HEK293 (cell line): ENCODE results near the gene SPECC1L.

Experiments
- CTCF ChIA-PET: fragments of 350-600 bp; formaldehyde crosslinking; extraction: SDS; loops from one replicate; lab custom pipeline; 2021; ENCODE audit warnings: antibody characterized with exemption; lab: Yijun Ruan, JAX
- POLR2A ChIA-PET: fragments of 300-600 bp; formaldehyde crosslinking; extraction: SDS; loops from one replicate; lab custom pipeline; 2020; ENCODE audit warnings: antibody characterized with exemption, inconsistent platforms; lab: Yijun Ruan, JAX
- H3K27ac ChIP-seq: fragments of 200-500 bp; sonication (Bioruptor generic); 2 replicates; pipeline ENCODE4 v1.5.1; 2014; ENCODE audit warnings: low read depth, low read length, control low read depth, inconsistent platforms; ENCODE audit errors: extremely low read depth
- H3K36me3 ChIP-seq, 2 experiments: fragments of 200-500 bp in 1 of 2; sonication (Bioruptor generic) in 1 of 2; 1 replicate in 1 of 2; 2 replicates in 1 of 2; pipeline ENCODE4 v1.5.1; 2014 to 2017; ENCODE audit warnings: inconsistent platforms in 2 of 2, low read length in 2 of 2; ENCODE audit not compliant: control insufficient read depth in 2 of 2, insufficient read depth in 1 of 2
- H3K4me1 ChIP-seq: fragments of 200-500 bp; sonication (Bioruptor generic); 2 replicates; pipeline ENCODE4 v1.5.1; 2014; ENCODE audit warnings: mild to moderate bottlenecking, low read length, inconsistent platforms; ENCODE audit not compliant: control insufficient read depth, insufficient read depth
- H3K4me3 ChIP-seq: 2 replicates; pipeline ENCODE4 v1.5.1; 2011; ENCODE audit warnings: low read depth, mild to moderate bottlenecking, control low read depth, low read length, moderate library complexity
- H3K9me3 ChIP-seq: fragments of 200-500 bp; sonication (Bioruptor generic); 2 replicates; pipeline ENCODE4 v1.5.1; 2014; ENCODE audit warnings: low read depth, low read length, inconsistent platforms; ENCODE audit not compliant: control insufficient read depth, insufficient read depth
- PRDM1 ChIP-seq: fragments of 450-650 bp; formaldehyde crosslinking; IDR thresholded peaks from 2 replicates; pipeline ENCODE4; 2016; ENCODE audit warnings: missing biosample characterization, missing genetic modification characterization
- SALL2 ChIP-seq: fragments of 450-650 bp; formaldehyde crosslinking; IDR thresholded peaks from 2 replicates; pipeline ENCODE4 v1.5.0; 2017; ENCODE audit warnings: missing biosample characterization, mild to moderate bottlenecking, missing genetic modification characterization, borderline replicate concordance
- ZBTB17 ChIP-seq: fragments of 450-650 bp; formaldehyde crosslinking; IDR thresholded peaks from 2 replicates; pipeline ENCODE4 v1.5.1; 2016; ENCODE audit warnings: missing biosample characterization, missing genetic modification characterization
- ZBTB48 ChIP-seq: fragments of 450-650 bp; formaldehyde crosslinking; IDR thresholded peaks from 2 replicates; pipeline ENCODE4 v1.5.1; 2016; ENCODE audit warnings: missing biosample characterization, missing genetic modification characterization
- ZNF184 ChIP-seq: fragments of 450-650 bp; IDR thresholded peaks from 2 replicates; pipeline ENCODE4 v1.5.1; 2018; ENCODE audit warnings: missing biosample characterization, mild to moderate bottlenecking, missing genetic modification characterization
- ZNF19 ChIP-seq: fragments of 450-650 bp; formaldehyde crosslinking; IDR thresholded peaks from 2 replicates; pipeline ENCODE4; 2016; ENCODE audit warnings: missing biosample characterization, missing genetic modification characterization, low read depth
- ZNF324 ChIP-seq: fragments of 450-650 bp; formaldehyde crosslinking; IDR thresholded peaks from 2 replicates; pipeline ENCODE4 v1.5.1; 2016; ENCODE audit warnings: missing biosample characterization, missing genetic modification characterization
- ZNF341 ChIP-seq: fragments of 450-650 bp; formaldehyde crosslinking; IDR thresholded peaks from 2 replicates; pipeline ENCODE4; 2016; ENCODE audit warnings: low read depth, missing biosample characterization, missing genetic modification characterization
- ZNF350 ChIP-seq: fragments of 450-650 bp; formaldehyde crosslinking; IDR thresholded peaks from 2 replicates; pipeline ENCODE4 v1.5.0; 2017; ENCODE audit warnings: missing biosample characterization, mild to moderate bottlenecking, missing genetic modification characterization
- ZNF473 ChIP-seq: fragments of 450-650 bp; formaldehyde crosslinking; IDR thresholded peaks from 2 replicates; pipeline ENCODE4 v1.5.1; 2017; ENCODE audit warnings: missing biosample characterization, missing genetic modification characterization
- ZNF501 ChIP-seq: fragments of 450-650 bp; formaldehyde crosslinking; IDR thresholded peaks from 2 replicates; pipeline ENCODE4 v1.5.1; 2016; ENCODE audit warnings: missing biosample characterization, missing genetic modification characterization
- ZNF544 ChIP-seq: fragments of 450-650 bp; formaldehyde crosslinking; IDR thresholded peaks from 2 replicates; pipeline ENCODE4 v1.5.0; 2017; ENCODE audit warnings: missing biosample characterization, missing genetic modification characterization
- ZNF747 ChIP-seq: fragments of 450-650 bp; formaldehyde crosslinking; IDR thresholded peaks from 2 replicates; pipeline ENCODE4 v1.5.1; 2016; ENCODE audit warnings: missing biosample characterization, missing genetic modification characterization
- ZNF785 ChIP-seq: fragments of 450-650 bp; formaldehyde crosslinking; IDR thresholded peaks from 2 replicates; pipeline ENCODE4 v1.5.1; 2016; ENCODE audit warnings: missing biosample characterization, missing genetic modification characterization
- TF ChIP-seq, protein P1 (sequence below): fragments of 450-650 bp; formaldehyde crosslinking; IDR thresholded peaks from 2 replicates; pipeline ENCODE4 v1.5.1; 2016; ENCODE audit warnings: missing biosample characterization, missing genetic modification characterization
- TF ChIP-seq, protein P2 (sequence below): fragments of 450-650 bp; formaldehyde crosslinking; IDR thresholded peaks from 2 replicates; pipeline ENCODE4 v1.5.1; 2016; ENCODE audit warnings: missing biosample characterization, missing genetic modification characterization
- TF ChIP-seq, protein P3 (sequence below): fragments of 450-650 bp; formaldehyde crosslinking; IDR thresholded peaks from 2 replicates; pipeline ENCODE4 v1.5.1; 2016; ENCODE audit warnings: missing biosample characterization, missing genetic modification characterization, low read depth
- TF ChIP-seq, protein P4 (sequence below): fragments of 450-650 bp; IDR thresholded peaks from 2 replicates; pipeline ENCODE4 v1.5.1; 2018; ENCODE audit warnings: missing biosample characterization, mild to moderate bottlenecking, missing genetic modification characterization

The SPECC1L gene

DNA sequence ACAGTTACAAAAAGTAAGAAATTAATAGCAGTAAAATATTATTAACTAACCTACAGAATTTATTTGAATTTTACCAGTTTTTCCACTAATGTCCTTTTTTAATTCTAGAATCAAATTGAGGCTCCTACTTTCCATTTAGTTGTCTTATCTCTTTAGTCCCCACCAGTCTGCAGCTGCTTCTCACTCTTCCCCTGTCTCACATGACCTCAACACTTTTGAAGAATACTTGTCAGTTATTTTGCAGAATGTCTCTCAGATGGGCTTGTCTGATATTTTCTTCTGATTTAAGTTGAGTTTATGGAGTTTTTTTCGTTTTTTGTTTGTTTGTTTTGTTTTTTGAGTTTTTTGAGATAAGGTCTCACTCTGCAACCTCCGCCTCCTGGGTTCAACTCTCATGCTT is 82.5 kb downstream of the SPECC1L start:
- Histone ChIP-seq H3K4me3 (no peak overlapping the region), H3K36me3 (peaks cover 26 to 70% of the 10 kb centered on the region in 2 experiments), H3K4me1 (peaks cover 7% of the 10 kb centered on the region; the same call in 1 of the 2 replicates), H3K27ac (no peak overlapping the region), H3K9me3 (no peaks in the 10 kb centered on the region)
- POLR2A ChIA-PET = interaction anchor here (1.4 kb wide), 1 partner anchor 202 kb away, joined by 3 read pairs; the partner anchor contains the start of gene GUCD1
- CTCF ChIA-PET = interaction anchor here (0.5 to 1.0 kb wide), 2 partner anchors 10 to 21 kb away, joined by 3 to 4 read pairs; no protein-coding TSS in a partner anchor
- TF ChIP-seq ZNF341 (no peak), ZNF473 (tag by site-specific recombination) (no peak), ZNF350 (no peak), ZNF501 (tag by site-specific recombination) (no peak), ZBTB17 (no peak), ZNF19 (tag by site-specific recombination) (no peak), ZNF184 (no peak), ZNF785 (tag by site-specific recombination) (no peak), ZNF544 (tag by site-specific recombination) (no peak), ZBTB48 (no peak), SALL2 (tag by site-specific recombination) (no peak), ZNF324 (no peak), ZNF747 (tag by site-specific recombination) (no peak), PRDM1 (tag by site-specific recombination) (no peak)
- TF ChIP-seq, protein P1, sequence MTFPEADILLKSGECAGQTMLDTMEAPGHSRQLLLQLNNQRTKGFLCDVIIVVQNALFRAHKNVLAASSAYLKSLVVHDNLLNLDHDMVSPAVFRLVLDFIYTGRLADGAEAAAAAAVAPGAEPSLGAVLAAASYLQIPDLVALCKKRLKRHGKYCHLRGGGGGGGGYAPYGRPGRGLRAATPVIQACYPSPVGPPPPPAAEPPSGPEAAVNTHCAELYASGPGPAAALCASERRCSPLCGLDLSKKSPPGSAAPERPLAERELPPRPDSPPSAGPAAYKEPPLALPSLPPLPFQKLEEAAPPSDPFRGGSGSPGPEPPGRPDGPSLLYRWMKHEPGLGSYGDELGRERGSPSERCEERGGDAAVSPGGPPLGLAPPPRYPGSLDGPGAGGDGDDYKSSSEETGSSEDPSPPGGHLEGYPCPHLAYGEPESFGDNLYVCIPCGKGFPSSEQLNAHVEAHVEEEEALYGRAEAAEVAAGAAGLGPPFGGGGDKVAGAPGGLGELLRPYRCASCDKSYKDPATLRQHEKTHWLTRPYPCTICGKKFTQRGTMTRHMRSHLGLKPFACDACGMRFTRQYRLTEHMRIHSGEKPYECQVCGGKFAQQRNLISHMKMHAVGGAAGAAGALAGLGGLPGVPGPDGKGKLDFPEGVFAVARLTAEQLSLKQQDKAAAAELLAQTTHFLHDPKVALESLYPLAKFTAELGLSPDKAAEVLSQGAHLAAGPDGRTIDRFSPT = no peak
- TF ChIP-seq, protein P2, sequence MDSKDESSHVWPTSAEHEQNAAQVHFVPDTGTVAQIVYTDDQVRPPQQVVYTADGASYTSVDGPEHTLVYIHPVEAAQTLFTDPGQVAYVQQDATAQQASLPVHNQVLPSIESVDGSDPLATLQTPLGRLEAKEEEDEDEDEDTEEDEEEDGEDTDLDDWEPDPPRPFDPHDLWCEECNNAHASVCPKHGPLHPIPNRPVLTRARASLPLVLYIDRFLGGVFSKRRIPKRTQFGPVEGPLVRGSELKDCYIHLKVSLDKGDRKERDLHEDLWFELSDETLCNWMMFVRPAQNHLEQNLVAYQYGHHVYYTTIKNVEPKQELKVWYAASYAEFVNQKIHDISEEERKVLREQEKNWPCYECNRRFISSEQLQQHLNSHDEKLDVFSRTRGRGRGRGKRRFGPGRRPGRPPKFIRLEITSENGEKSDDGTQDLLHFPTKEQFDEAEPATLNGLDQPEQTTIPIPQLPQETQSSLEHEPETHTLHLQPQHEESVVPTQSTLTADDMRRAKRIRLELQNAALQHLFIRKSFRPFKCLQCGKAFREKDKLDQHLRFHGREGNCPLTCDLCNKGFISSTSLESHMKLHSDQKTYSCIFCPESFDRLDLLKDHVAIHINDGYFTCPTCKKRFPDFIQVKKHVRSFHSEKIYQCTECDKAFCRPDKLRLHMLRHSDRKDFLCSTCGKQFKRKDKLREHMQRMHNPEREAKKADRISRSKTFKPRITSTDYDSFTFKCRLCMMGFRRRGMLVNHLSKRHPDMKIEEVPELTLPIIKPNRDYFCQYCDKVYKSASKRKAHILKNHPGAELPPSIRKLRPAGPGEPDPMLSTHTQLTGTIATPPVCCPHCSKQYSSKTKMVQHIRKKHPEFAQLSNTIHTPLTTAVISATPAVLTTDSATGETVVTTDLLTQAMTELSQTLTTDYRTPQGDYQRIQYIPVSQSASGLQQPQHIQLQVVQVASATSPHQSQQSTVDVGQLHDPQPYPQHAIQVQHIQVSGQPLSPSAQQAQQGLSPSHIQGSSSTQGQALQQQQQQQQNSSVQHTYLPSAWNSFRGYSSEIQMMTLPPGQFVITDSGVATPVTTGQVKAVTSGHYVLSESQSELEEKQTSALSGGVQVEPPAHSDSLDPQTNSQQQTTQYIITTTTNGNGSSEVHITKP (tag by site-specific recombination) = no peak
- TF ChIP-seq, protein P3, sequence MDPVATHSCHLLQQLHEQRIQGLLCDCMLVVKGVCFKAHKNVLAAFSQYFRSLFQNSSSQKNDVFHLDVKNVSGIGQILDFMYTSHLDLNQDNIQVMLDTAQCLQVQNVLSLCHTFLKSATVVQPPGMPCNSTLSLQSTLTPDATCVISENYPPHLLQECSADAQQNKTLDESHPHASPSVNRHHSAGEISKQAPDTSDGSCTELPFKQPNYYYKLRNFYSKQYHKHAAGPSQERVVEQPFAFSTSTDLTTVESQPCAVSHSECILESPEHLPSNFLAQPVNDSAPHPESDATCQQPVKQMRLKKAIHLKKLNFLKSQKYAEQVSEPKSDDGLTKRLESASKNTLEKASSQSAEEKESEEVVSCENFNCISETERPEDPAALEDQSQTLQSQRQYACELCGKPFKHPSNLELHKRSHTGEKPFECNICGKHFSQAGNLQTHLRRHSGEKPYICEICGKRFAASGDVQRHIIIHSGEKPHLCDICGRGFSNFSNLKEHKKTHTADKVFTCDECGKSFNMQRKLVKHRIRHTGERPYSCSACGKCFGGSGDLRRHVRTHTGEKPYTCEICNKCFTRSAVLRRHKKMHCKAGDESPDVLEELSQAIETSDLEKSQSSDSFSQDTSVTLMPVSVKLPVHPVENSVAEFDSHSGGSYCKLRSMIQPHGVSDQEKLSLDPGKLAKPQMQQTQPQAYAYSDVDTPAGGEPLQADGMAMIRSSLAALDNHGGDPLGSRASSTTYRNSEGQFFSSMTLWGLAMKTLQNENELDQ (tag by site-specific recombination) = no peak
- TF ChIP-seq, protein P4, sequence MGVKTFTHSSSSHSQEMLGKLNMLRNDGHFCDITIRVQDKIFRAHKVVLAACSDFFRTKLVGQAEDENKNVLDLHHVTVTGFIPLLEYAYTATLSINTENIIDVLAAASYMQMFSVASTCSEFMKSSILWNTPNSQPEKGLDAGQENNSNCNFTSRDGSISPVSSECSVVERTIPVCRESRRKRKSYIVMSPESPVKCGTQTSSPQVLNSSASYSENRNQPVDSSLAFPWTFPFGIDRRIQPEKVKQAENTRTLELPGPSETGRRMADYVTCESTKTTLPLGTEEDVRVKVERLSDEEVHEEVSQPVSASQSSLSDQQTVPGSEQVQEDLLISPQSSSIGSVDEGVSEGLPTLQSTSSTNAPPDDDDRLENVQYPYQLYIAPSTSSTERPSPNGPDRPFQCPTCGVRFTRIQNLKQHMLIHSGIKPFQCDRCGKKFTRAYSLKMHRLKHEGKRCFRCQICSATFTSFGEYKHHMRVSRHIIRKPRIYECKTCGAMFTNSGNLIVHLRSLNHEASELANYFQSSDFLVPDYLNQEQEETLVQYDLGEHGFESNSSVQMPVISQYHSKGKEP = no peak
